ENCODE data around the gene EHF.

GRCh38 chr11:34621876-34622275 is 983 bp downstream of the EHF start:
- TF ChIP-seq EZH2 (IDR thresholded peaks at IDR 0.05; ENCODE audit: insufficient read depth, poor library complexity, severe bottlenecking) (no peak), EZH2phosphoT487 (IDR thresholded peaks at IDR 0.05; ENCODE audit: insufficient read depth, low read depth) (no peak)
